ENCODE results near the gene ALDH1A1.

Gene ALDH1A1

DNA sequence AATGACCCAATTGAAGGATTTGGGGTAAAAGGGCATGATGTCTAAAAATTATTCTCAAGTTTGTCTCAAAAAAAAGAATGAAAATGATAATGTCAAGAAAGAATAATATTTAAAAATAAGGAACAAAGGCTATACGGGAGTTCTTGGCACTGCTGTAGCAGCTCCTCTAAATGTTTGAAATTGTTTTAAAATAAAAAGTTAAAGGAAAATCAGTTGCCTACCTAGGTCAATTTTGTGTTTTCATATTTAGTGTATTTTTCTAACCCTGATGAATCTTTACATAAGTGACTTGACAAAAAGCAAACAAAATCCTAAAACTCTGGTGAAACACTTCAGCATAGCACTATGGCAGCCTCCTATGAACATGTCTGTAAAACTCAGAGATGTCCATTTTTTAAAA lies 56.4 kb downstream of the ALDH1A1 start:
- H3K4me3 ChIP-seq (ENCODE audit: low read depth, low read length): no peak overlapping the region
- TF ChIP-seq, protein P1, sequence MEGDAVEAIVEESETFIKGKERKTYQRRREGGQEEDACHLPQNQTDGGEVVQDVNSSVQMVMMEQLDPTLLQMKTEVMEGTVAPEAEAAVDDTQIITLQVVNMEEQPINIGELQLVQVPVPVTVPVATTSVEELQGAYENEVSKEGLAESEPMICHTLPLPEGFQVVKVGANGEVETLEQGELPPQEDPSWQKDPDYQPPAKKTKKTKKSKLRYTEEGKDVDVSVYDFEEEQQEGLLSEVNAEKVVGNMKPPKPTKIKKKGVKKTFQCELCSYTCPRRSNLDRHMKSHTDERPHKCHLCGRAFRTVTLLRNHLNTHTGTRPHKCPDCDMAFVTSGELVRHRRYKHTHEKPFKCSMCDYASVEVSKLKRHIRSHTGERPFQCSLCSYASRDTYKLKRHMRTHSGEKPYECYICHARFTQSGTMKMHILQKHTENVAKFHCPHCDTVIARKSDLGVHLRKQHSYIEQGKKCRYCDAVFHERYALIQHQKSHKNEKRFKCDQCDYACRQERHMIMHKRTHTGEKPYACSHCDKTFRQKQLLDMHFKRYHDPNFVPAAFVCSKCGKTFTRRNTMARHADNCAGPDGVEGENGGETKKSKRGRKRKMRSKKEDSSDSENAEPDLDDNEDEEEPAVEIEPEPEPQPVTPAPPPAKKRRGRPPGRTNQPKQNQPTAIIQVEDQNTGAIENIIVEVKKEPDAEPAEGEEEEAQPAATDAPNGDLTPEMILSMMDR (IDR thresholded peaks at IDR 0.05; ENCODE audit: low read depth, low read length): no peak
- TF ChIP-seq POLR2A (IDR thresholded peaks at IDR 0.05; ENCODE audit: extremely low read depth, insufficient read length) (no peak), MYC (IDR thresholded peaks at IDR 0.05; ENCODE audit: low read depth, low read length) (no peak)
- TF ChIP-seq, protein P2, sequence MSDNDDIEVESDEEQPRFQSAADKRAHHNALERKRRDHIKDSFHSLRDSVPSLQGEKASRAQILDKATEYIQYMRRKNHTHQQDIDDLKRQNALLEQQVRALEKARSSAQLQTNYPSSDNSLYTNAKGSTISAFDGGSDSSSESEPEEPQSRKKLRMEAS (IDR thresholded peaks at IDR 0.05; ENCODE audit: low read depth, low read length): no peak
- no peak for DNase-seq (ENCODE audit: low read depth)

DNA sequence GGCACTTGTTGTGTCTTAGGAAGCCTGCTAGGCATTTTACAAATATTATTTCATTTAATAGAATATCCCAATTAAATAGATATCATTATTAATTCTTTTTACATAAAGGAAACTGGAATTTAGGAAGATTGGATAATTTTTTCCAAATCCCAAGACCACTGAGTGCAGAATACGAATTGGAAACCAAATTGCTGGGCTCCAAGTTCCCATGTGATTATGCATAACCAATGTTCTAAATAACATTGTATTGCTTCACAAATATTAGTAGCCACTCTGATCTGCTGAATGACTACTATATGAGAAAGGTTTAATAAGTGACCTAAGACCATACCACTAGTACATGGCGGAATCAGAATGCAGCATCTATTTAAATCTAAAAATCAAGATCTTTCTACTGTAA lies 57.7 kb downstream of the ALDH1A1 start:
- TF ChIP-seq MYC (IDR thresholded peaks at IDR 0.05; ENCODE audit: low read depth, low read length) (no peak), POLR2A (IDR thresholded peaks at IDR 0.05; ENCODE audit: extremely low read depth, insufficient read length) (no peak)
- TF ChIP-seq, protein P2 (IDR thresholded peaks at IDR 0.05; ENCODE audit: low read depth, low read length): no peak
- TF ChIP-seq, protein P1 (IDR thresholded peaks at IDR 0.05; ENCODE audit: low read depth, low read length): no peak
- no peak overlapping the region for H3K4me3 ChIP-seq (ENCODE audit: low read depth, low read length)
- DNase-seq (ENCODE audit: low read depth): no peak

DNA sequence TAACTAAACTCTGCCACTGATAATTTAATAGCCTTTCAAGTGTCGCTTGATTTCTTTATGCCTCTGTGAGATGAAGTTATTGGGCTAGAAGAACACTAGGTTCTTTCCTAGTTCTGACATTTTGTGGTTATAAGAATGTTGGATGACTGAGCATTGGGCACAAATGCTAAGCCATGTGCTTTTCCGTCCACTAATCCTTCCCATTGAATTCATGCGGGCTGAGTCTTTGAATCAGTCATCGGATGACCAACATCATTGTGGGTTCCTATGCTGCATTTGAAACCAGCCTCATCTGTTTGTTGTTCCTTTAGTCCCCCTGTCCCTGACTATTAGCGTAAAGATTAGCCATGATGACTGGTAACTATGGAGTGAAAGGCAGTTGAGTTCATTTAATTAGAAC lies 58.5 kb downstream of the ALDH1A1 start:
- TF ChIP-seq MYC (IDR thresholded peaks at IDR 0.05; ENCODE audit: low read depth, low read length) (no peak), POLR2A (IDR thresholded peaks at IDR 0.05; ENCODE audit: extremely low read depth, insufficient read length) (no peak)
- TF ChIP-seq, protein P2 (IDR thresholded peaks at IDR 0.05; ENCODE audit: low read depth, low read length): no peak
- TF ChIP-seq, protein P1 (IDR thresholded peaks at IDR 0.05; ENCODE audit: low read depth, low read length): no peak
- DNase-seq (ENCODE audit: low read depth): no peak
- no peak overlapping the region for H3K4me3 ChIP-seq (ENCODE audit: low read depth, low read length)

DNA sequence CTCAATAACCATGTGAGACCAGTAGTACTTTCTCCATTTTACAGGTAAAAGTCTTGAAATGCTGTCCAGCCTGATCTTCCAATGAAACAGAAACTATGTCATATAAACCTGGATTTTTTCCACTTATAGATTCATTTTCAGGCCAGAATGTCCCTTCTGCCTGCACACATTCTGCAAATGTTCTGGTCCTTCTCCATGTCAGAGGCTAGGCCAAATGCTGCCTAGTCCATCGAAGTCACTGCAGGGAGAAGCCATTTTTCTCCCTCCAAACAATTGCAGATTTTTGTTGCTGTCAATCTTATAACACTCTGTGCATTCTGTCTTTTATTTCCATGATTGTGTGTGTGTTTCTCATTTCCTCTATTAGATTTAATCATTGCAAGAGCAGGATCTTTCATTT lies 59.4 kb downstream of the ALDH1A1 start:
- TF ChIP-seq POLR2A (IDR thresholded peaks at IDR 0.05; ENCODE audit: extremely low read depth, insufficient read length) (no peak), MYC (IDR thresholded peaks at IDR 0.05; ENCODE audit: low read depth, low read length) (no peak)
- TF ChIP-seq, protein P2 (IDR thresholded peaks at IDR 0.05; ENCODE audit: low read depth, low read length): no peak
- TF ChIP-seq, protein P1 (IDR thresholded peaks at IDR 0.05; ENCODE audit: low read depth, low read length): no peak
- H3K4me3 ChIP-seq (ENCODE audit: low read depth, low read length): no peak overlapping the region
- DNase-seq (ENCODE audit: low read depth): no peak

DNA sequence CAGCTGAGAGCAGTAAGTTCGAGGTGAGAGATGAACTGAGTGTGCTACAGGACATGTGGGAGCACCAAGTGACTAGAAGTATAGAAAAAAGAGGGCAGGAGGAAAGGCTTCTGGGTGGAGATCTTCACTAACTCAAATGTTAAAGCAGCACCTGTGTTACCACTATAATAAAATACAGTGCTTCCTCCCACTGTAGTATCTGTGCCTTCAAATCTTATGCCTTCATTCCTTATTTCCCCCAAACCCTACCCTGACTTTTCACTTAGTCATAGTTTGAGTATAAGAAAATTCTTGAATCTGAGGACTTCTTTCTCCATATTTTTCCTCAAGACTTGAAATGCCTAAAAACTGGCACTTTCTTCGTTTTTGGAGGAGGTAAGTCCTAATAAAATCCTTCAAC lies 61.8 kb downstream of the ALDH1A1 start:
- DNase-seq (ENCODE audit: low read depth): no peak

More for the DNA sequence above, 61.8 kb downstream of the ALDH1A1 start:
- TF ChIP-seq POLR2A (IDR thresholded peaks at IDR 0.05; ENCODE audit: extremely low read depth, insufficient read length) (no peak), MYC (IDR thresholded peaks at IDR 0.05; ENCODE audit: low read depth, low read length) (no peak)
- TF ChIP-seq, protein P1 (IDR thresholded peaks at IDR 0.05; ENCODE audit: low read depth, low read length): no peak
- TF ChIP-seq, protein P2 (IDR thresholded peaks at IDR 0.05; ENCODE audit: low read depth, low read length): no peak
- H3K4me3 ChIP-seq (ENCODE audit: low read depth, low read length): no peak overlapping the region

Measured in NB4 (cell line).